Gastrocnemius medialis (tissue), 4 donors: Measurements from ENCODE around the gene DOP1B.

Source experiments
- POLR2A ChIP-seq, 2 donors: fragments of 450-650 bp; IDR thresholded peaks; one replicate each; pipeline ENCODE4 v1.6.1; 2017; ENCODE audit warnings: antibody characterized with exemption in 2 of 2, mild to moderate bottlenecking in 2 of 2, moderate library complexity in 2 of 2
- TF ChIP-seq, protein P1 (sequence below), 5 experiments: fragments of 450-650 bp in 3 of 5; fragments of 200-600 bp in 2 of 5; sonication (generic) in 2 of 5; IDR thresholded peaks in 4 of 5; conservative IDR thresholded peaks in 1 of 5; 1 replicate in 4 of 5; 2 replicates in 1 of 5; pipeline ENCODE4 v1.5.1; 2016 to 2019; ENCODE audit warnings: antibody characterized with exemption in 5 of 5, mild to moderate bottlenecking in 3 of 5, moderate library complexity in 3 of 5

DNA sequence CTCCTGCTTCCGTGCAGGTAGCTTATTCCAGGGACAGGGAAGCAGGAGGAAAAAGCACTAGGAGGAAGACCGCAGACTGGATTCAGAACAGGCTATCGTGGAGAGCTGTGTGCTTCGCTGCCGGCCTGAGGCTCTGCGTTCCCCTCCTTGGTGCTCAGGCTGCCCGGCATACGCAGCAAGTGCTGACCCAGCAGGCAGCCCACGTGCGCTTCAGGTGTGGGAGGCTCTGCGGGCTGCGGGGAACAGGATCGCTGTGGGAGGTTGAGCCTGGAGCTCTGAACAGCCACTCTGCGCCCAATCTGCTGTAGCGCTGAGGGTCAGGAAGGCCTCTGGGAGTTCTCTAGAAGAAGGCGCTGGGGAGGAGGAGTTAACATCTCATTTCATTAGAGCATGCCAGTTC, 27.9 kb downstream of the DOP1B start:
- TF ChIP-seq, protein P1, sequence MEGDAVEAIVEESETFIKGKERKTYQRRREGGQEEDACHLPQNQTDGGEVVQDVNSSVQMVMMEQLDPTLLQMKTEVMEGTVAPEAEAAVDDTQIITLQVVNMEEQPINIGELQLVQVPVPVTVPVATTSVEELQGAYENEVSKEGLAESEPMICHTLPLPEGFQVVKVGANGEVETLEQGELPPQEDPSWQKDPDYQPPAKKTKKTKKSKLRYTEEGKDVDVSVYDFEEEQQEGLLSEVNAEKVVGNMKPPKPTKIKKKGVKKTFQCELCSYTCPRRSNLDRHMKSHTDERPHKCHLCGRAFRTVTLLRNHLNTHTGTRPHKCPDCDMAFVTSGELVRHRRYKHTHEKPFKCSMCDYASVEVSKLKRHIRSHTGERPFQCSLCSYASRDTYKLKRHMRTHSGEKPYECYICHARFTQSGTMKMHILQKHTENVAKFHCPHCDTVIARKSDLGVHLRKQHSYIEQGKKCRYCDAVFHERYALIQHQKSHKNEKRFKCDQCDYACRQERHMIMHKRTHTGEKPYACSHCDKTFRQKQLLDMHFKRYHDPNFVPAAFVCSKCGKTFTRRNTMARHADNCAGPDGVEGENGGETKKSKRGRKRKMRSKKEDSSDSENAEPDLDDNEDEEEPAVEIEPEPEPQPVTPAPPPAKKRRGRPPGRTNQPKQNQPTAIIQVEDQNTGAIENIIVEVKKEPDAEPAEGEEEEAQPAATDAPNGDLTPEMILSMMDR (IDR thresholded peaks at IDR 0.05 in 4 of 5, conservative IDR thresholded peaks at IDR 0.05 in 1 of 5), result no peak
- no peak for TF ChIP-seq POLR2A (IDR thresholded peaks at IDR 0.05)
